Spleen (tissue), 11 donors: ENCODE data around the gene HSD17B2. TPM values are rescaled to one million over a fixed set of nuclear protein-coding genes. Genes with fewer than 3 reads are reported as not detected.
"Not testable (repeated sequence)": the region's sequence is repeated elsewhere in the genome, so short reads cannot be mapped to it uniquely, and the experiment has no call there.

Experiments
- DNase-seq: peaks from one replicate; pipeline ENCODE4 v3.0.0-alpha.2; 2020
- H3K27ac ChIP-seq, 8 donors: fragments of 200-600 bp; sonication (generic) in 7 of 8; 1 replicate in 4 of 8; 2 replicates in 4 of 8; pipeline versions ENCODE4 v1.5.0 to v1.8.0; 2016 to 2021; ENCODE audit warnings: inconsistent platforms in 4 of 8, mild to moderate bottlenecking in 4 of 8, moderate library complexity in 1 of 8
- H3K27me3 ChIP-seq, 7 donors: fragments of 200-600 bp; sonication (generic) in 6 of 7; replicated peaks in 1 of 7; 1 replicate in 4 of 7; 2 replicates in 3 of 7; pipeline versions ENCODE4 v1.5.0 to v1.8.0; 2016 to 2021; ENCODE audit warnings: inconsistent platforms in 3 of 7, mild to moderate bottlenecking in 1 of 7
- H3K36me3 ChIP-seq, 6 donors: fragments of 200-600 bp; sonication (generic) in 5 of 6; 1 replicate in 4 of 6; 2 replicates in 2 of 6; pipeline versions ENCODE4 v1.5.0 to v1.8.0; 2016 to 2021; ENCODE audit warnings: inconsistent platforms in 2 of 6
- H3K4me1 ChIP-seq, 6 donors: fragments of 200-600 bp; sonication (generic) in 5 of 6; 1 replicate in 3 of 6; 2 replicates in 3 of 6; pipeline versions ENCODE4 v1.5.0 to v1.8.0; 2016 to 2021; ENCODE audit warnings: inconsistent platforms in 3 of 6
- H3K4me3 ChIP-seq, 8 donors: fragments of 200-600 bp; sonication (generic) in 7 of 8; 1 replicate in 4 of 8; 2 replicates in 4 of 8; pipeline versions ENCODE4 v1.5.0 to v1.8.0; 2016 to 2021; ENCODE audit warnings: inconsistent platforms in 4 of 8, mild to moderate bottlenecking in 4 of 8, moderate library complexity in 2 of 8
- H3K9me3 ChIP-seq, 8 donors: fragments of 200-600 bp; sonication (generic) in 7 of 8; 1 replicate in 4 of 8; 2 replicates in 4 of 8; pipeline versions ENCODE4 v1.5.0 to v1.8.0; 2016 to 2021; ENCODE audit warnings: inconsistent platforms in 4 of 8
- CTCF ChIP-seq, 11 experiments: fragments of 200-600 bp in 7 of 11; fragments of 450-650 bp in 4 of 11; sonication (generic) in 4 of 11; IDR thresholded peaks in 8 of 11; conservative IDR thresholded peaks in 3 of 11; 1 replicate in 7 of 11; 2 replicates in 4 of 11; pipeline versions ENCODE4 v1.4.0 to v1.8.0; 2016 to 2021; ENCODE audit warnings: antibody characterized with exemption in 11 of 11, inconsistent platforms in 4 of 11, mild to moderate bottlenecking in 1 of 11
- POLR2A ChIP-seq, 3 donors: fragments of 450-650 bp; IDR thresholded peaks; one replicate each; pipeline ENCODE4 v1.5.1; 2017; ENCODE audit warnings: antibody characterized with exemption in 3 of 3, mild to moderate bottlenecking in 1 of 3
- POLR2AphosphoS5 ChIP-seq, 3 donors: sonication (generic); formaldehyde crosslinking; IDR thresholded peaks; one replicate each; pipeline ENCODE4 v1.5.1; 2017; ENCODE audit warnings: antibody characterized with exemption in 3 of 3
- WGBS, 5 donors: extraction: QIAGEN DNeasy Blood & Tissue Kit in 3 of 5; methylation state at CpG; one replicate each; pipeline versions ENCODE4 v1.1.5 to v1.1.7; 2013 to 2018; 5-methylcytosine and 5-hydroxymethylcytosine counted together
- intact Hi-C: fragments of 100-400 bp; cut with DNase I; formaldehyde crosslinking; loops from one replicate; pipeline ENCODE4 v1.15.0; 2023; ENCODE audit warnings: low total_unique reads
- polyA plus RNA-seq, 3 donors: library from polyadenylated mRNA; stranded (reverse); fragments of 200-250 nt; gene quantifications; one replicate each; pipeline ENCODE4 v1.2.1, GENCODE V29; 2013
- total RNA-seq, 7 donors: library from RNA; depleted of rRNA in 3 of 7; stranded (reverse); fragments of >200 nt in 3 of 7; fragmentation: NEBNext Ultra II Directional in 4 of 7; extraction: Animal tissue kit (Norgen Biotek cat#: 25700) in 4 of 7; gene quantifications; one replicate each; pipeline versions ENCODE4 v1.1.0 to v1.2.1, GENCODE V29; 2016 to 2021
- donor health status: healthy with polysubstance abuse.
- donor health status: DM: no; HTN: no; CAD: no; lungs with moderate emphysema.
- donor health status: DM: no; HTN: no; CAD: no.
- donor health status: Bipolar disorder and iron deficiency.
- donor health status: healthy.
- donor health status: DM: no; HTN: no; CAD: no.
- donor health status: DM: yes; HTN: yes; CAD: no.

HSD17B2 gene
- total and polyA plus RNA-seq, 10 donors = 0.09 to 0.13 TPM; not detected in 8

- DNase-seq = no peak
- Histone ChIP-seq H3K36me3 (no peaks in the 10 kb centered on the region), H3K27me3 (peaks cover 0 to 20% (median 0%) of the 10 kb centered on the region in 7 donors), H3K9me3 (peaks cover 0 to 7% (median 0%) of the 10 kb centered on the region in 8 donors), H3K4me3 (no peak overlapping the region), H3K4me1 (no peaks in the 10 kb centered on the region), H3K27ac (no peak overlapping the region)
- TF ChIP-seq POLR2A (IDR thresholded peaks at IDR 0.05) (no peak), POLR2AphosphoS5 (IDR thresholded peaks at IDR 0.05) (no peak), CTCF (IDR thresholded peaks at IDR 0.05 in 8 of 11, conservative IDR thresholded peaks at IDR 0.05 in 3 of 11) (no peak)
- intact Hi-C loops = no loop called here
- 89 to 94% (median 91%) methylated on average over 3 of the region's 3 CpGs for WGBS, 5 donors
Measured at GRCh38 chr16:82096641-82097040, 61.6 kb downstream of the HSD17B2 start.

- no peaks in the 10 kb centered on the region for H3K4me1 ChIP-seq
- intact Hi-C loops = no loop called here
- no peak overlapping the region for H3K27ac ChIP-seq
- no peak overlapping the region for H3K4me3 ChIP-seq
- WGBS, 5 donors = 88 to 95% (median 89%) methylated on average over 8 of the region's 8 CpGs
- no peak for TF ChIP-seq POLR2A (IDR thresholded peaks at IDR 0.05)
- TF ChIP-seq CTCF (IDR thresholded peaks at IDR 0.05 in 8 of 11, conservative IDR thresholded peaks at IDR 0.05 in 3 of 11) = no peak
- TF ChIP-seq POLR2AphosphoS5 (IDR thresholded peaks at IDR 0.05) = no peak
- no peak for DNase-seq
- no peaks in the 10 kb centered on the region for H3K36me3 ChIP-seq
- no peaks in the 10 kb centered on the region for H3K9me3 ChIP-seq
- H3K27me3 ChIP-seq = no peaks in the 10 kb centered on the region
Measured at GRCh38 chr16:82105107-82105506, 70.1 kb downstream of the HSD17B2 start.

- H3K4me1 ChIP-seq = no peaks in the 10 kb centered on the region
- no peak for DNase-seq
- no peak overlapping the region for H3K4me3 ChIP-seq
- peaks cover 0 to 7% (median 0%) of the 10 kb centered on the region in 7 donors for H3K27me3 ChIP-seq
- intact Hi-C loops = no loop called here
- no peaks in the 10 kb centered on the region for H3K36me3 ChIP-seq
- no peak overlapping the region for H3K27ac ChIP-seq
- WGBS, 5 donors = 81 to 94% (median 84%) methylated on average over 2 of the region's 2 CpGs
- H3K9me3 ChIP-seq = no peaks in the 10 kb centered on the region
- no peak for TF ChIP-seq POLR2A (IDR thresholded peaks at IDR 0.05)
- no peak for TF ChIP-seq CTCF (IDR thresholded peaks at IDR 0.05 in 8 of 11, conservative IDR thresholded peaks at IDR 0.05 in 3 of 11)
- no peak for TF ChIP-seq POLR2AphosphoS5 (IDR thresholded peaks at IDR 0.05)
Measured at GRCh38 chr16:82108100-82108499, 73.0 kb downstream of the HSD17B2 start.

- Histone ChIP-seq H3K36me3 (no peaks in the 10 kb centered on the region), H3K9me3 (no peaks in the 10 kb centered on the region), H3K4me1 (no peaks in the 10 kb centered on the region), H3K4me3 (no peak overlapping the region), H3K27me3 (peaks cover 0 to 7% (median 0%) of the 10 kb centered on the region in 7 donors), H3K27ac (no peak overlapping the region)
- intact Hi-C loops = no loop called here
- no peak for TF ChIP-seq POLR2AphosphoS5 (IDR thresholded peaks at IDR 0.05)
- TF ChIP-seq CTCF (IDR thresholded peaks at IDR 0.05 in 8 of 11, conservative IDR thresholded peaks at IDR 0.05 in 3 of 11) = no peak
- no peak for TF ChIP-seq POLR2A (IDR thresholded peaks at IDR 0.05)
- DNase-seq = no peak
- 79 to 92% (median 86%) methylated on average over 6 of the region's 6 CpGs for WGBS, 5 donors
Measured at GRCh38 chr16:82108774-82109173, 73.7 kb downstream of the HSD17B2 start.

- H3K36me3 ChIP-seq, intact Hi-C loops, DNase-seq, H3K27ac ChIP-seq, H3K9me3 ChIP-seq, H3K4me1 ChIP-seq, H3K27me3 ChIP-seq, H3K4me3 ChIP-seq: not testable (repeated sequence)
- WGBS, 5 donors = 56 to 67% (median 60%) methylated on average over 3 of the region's 3 CpGs
Measured at GRCh38 chr16:82109266-82109665, 74.2 kb downstream of the HSD17B2 start.
